Activated CD4-positive, CD25-positive, alpha-beta regulatory T cell treated with anti-CD3 and anti-CD28 coated beads, Interleukin-2, amount 50 U/mL, for 16 hours (primary cell): ENCODE data around the gene ARHGAP8.
"Not testable (repeated sequence)": the region's sequence is repeated elsewhere in the genome, so short reads cannot be mapped to it uniquely, and the experiment has no call there.

Experiments
- DNase-seq: peaks from one replicate; pipeline ENCODE4 v3.0.0-alpha.2; 2020; ENCODE audit warnings: low read depth, low spot score

Gene ARHGAP8

GRCh38 chr22:44855855-44856254 lies 103.5 kb downstream of the ARHGAP8 start:
- no peak for DNase-seq

GRCh38 chr22:44858819-44859218 lies 106.4 kb downstream of the ARHGAP8 start:
- not testable (repeated sequence) for DNase-seq

- no peak for DNase-seq
These were observed 107.3 kb downstream of the ARHGAP8 start for GRCh38 chr22:44859641-44860040.

- no peak for DNase-seq
These were observed 107.9 kb downstream of the ARHGAP8 start for GRCh38 chr22:44860311-44860710.

GRCh38 chr22:44861245-44861644 lies 108.9 kb downstream of the ARHGAP8 start:
- no peak for DNase-seq

GRCh38 chr22:44862281-44862680 lies 109.9 kb downstream of the ARHGAP8 start:
- no peak for DNase-seq

- no peak for DNase-seq
These were observed 110.8 kb downstream of the ARHGAP8 start for GRCh38 chr22:44862981-44863860.

- no peak for DNase-seq
These were observed 113.0 kb downstream of the ARHGAP8 start for GRCh38 chr22:44865193-44866057.

- DNase-seq = no peak
These were observed 116.8 kb downstream of the ARHGAP8 start for GRCh38 chr22:44869196-44869595.

- no peak for DNase-seq
These were observed 117.6 kb downstream of the ARHGAP8 start for GRCh38 chr22:44870021-44870420.

GRCh38 chr22:44871782-44872181 lies 119.4 kb downstream of the ARHGAP8 start:
- DNase-seq = no peak

- DNase-seq = no peak
These were observed 124.5 kb downstream of the ARHGAP8 start for GRCh38 chr22:44876921-44877320.

GRCh38 chr22:44878483-44879300 lies 126.3 kb downstream of the ARHGAP8 start:
- DNase-seq = no peak

- no peak for DNase-seq
These were observed 126.9 kb downstream of the ARHGAP8 start for GRCh38 chr22:44879301-44879680.

- no peak for DNase-seq
These were observed 128.4 kb downstream of the ARHGAP8 start for GRCh38 chr22:44880610-44881290.

GRCh38 chr22:44881624-44882023 lies 129.2 kb downstream of the ARHGAP8 start:
- no peak for DNase-seq

GRCh38 chr22:44882226-44882905 lies 130.0 kb downstream of the ARHGAP8 start:
- no peak for DNase-seq

GRCh38 chr22:44883011-44883421 lies 130.6 kb downstream of the ARHGAP8 start:
- no peak for DNase-seq

GRCh38 chr22:44884562-44884961 lies 132.2 kb downstream of the ARHGAP8 start:
- no peak for DNase-seq

GRCh38 chr22:44884968-44885805 lies 132.8 kb downstream of the ARHGAP8 start:
- no peak for DNase-seq
